ENCODE data around the gene SOX3.

SOX3 gene

GRCh38 chrX:140504371-140505324 lies at the start of gene SOX3:
TSS of gene SOX3 (minus strand) at chrX:140505069. CDS start at chrX:140505060, 9 bp downstream.
- DNase-seq (ENCODE audit: low read depth) = no peak
- TF ChIP-seq CTCF (IDR thresholded peaks at IDR 0.05; ENCODE audit: insufficient read depth, low read depth, low read length, missing control alignments) = no peak
- H3K4me3 ChIP-seq (ENCODE audit: low read depth, low read length) = no peak within 1 kb of the TSS

- TF ChIP-seq CTCF (IDR thresholded peaks at IDR 0.05; ENCODE audit: insufficient read depth, low read depth, low read length, missing control alignments) = no peak
These were observed 44.1 kb upstream of the SOX3 start for GRCh38 chrX:140548985-140549384.

GRCh38 chrX:140526171-140526570 lies 21.3 kb upstream of the SOX3 start:
- no peak overlapping the region for H3K4me3 ChIP-seq (ENCODE audit: low read depth, low read length)
- no peak for DNase-seq (ENCODE audit: low read depth)
- no peak for TF ChIP-seq CTCF (IDR thresholded peaks at IDR 0.05; ENCODE audit: insufficient read depth, low read depth, low read length, missing control alignments)

More at GRCh38 chrX:140548985-140549384, 44.1 kb upstream of the SOX3 start:
- H3K4me3 ChIP-seq (ENCODE audit: low read depth, low read length) = no peak overlapping the region
- no peak for DNase-seq (ENCODE audit: low read depth)

- no peak for TF ChIP-seq CTCF (IDR thresholded peaks at IDR 0.05; ENCODE audit: insufficient read depth, low read depth, low read length, missing control alignments)
- no peak overlapping the region for H3K4me3 ChIP-seq (ENCODE audit: low read depth, low read length)
- DNase-seq (ENCODE audit: low read depth) = no peak
These were observed 20.6 kb upstream of the SOX3 start for GRCh38 chrX:140525448-140525847.

- TF ChIP-seq CTCF (IDR thresholded peaks at IDR 0.05; ENCODE audit: insufficient read depth, low read depth, low read length, missing control alignments) = no peak
- H3K4me3 ChIP-seq (ENCODE audit: low read depth, low read length) = no peak overlapping the region
- DNase-seq (ENCODE audit: low read depth) = no peak
These were observed 19.7 kb upstream of the SOX3 start for GRCh38 chrX:140524556-140524955.

GRCh38 chrX:140521393-140521792 lies 16.5 kb upstream of the SOX3 start:
- no peak for DNase-seq (ENCODE audit: low read depth)
- no peak overlapping the region for H3K4me3 ChIP-seq (ENCODE audit: low read depth, low read length)
- TF ChIP-seq CTCF (IDR thresholded peaks at IDR 0.05; ENCODE audit: insufficient read depth, low read depth, low read length, missing control alignments) = no peak

Measured in GM12865 (cell line).